H9 (cell line): ENCODE results near the gene KLK10. TPM values are rescaled to one million over a fixed set of nuclear protein-coding genes. Genes with fewer than 3 reads are reported as not detected.

Experiments used
- DNase-seq: peaks from one replicate; pipeline ENCODE4 v3.0.0-alpha.2; 2017
- H2AFZ ChIP-seq: one replicate; pipeline ENCODE4 v1.6.1; 2013; ENCODE audit warnings: mild to moderate bottlenecking, low read length, control low read depth, moderate library complexity
- H2AK5ac ChIP-seq: 2 replicates; pipeline ENCODE4 v1.6.1; 2013; ENCODE audit warnings: low read length, control low read depth, mixed read lengths; ENCODE audit not compliant: insufficient read length
- H2BK120ac ChIP-seq: one replicate; pipeline ENCODE4 v1.6.1; 2013; ENCODE audit warnings: low read depth, mild to moderate bottlenecking, low read length, control low read depth, inconsistent platforms; ENCODE audit not compliant: poor library complexity, severe bottlenecking
- H2BK12ac ChIP-seq: 2 replicates; pipeline ENCODE4 v1.6.1; 2013; ENCODE audit warnings: low read length, control low read depth, mixed read lengths, low read depth; ENCODE audit not compliant: insufficient read length
- H2BK15ac ChIP-seq: 2 replicates; pipeline ENCODE4 v1.6.1; 2013; ENCODE audit warnings: low read depth, low read length, control low read depth
- H2BK20ac ChIP-seq: one replicate; pipeline ENCODE4 v1.6.1; 2013; ENCODE audit warnings: low read depth, mild to moderate bottlenecking, low read length, control low read depth, inconsistent platforms; ENCODE audit not compliant: poor library complexity, severe bottlenecking
- H2BK5ac ChIP-seq: 2 replicates; pipeline ENCODE4 v1.6.1; 2013; ENCODE audit warnings: low read length, control low read depth, mixed read lengths; ENCODE audit not compliant: insufficient read length
- H3K14ac ChIP-seq: 2 replicates; pipeline ENCODE4 v1.6.1; 2013; ENCODE audit warnings: low read length, control low read depth; ENCODE audit not compliant: insufficient read depth
- H3K18ac ChIP-seq: 2 replicates; pipeline ENCODE4 v1.6.1; 2013; ENCODE audit warnings: low read depth, mild to moderate bottlenecking, mixed read lengths, low read length, control low read depth; ENCODE audit not compliant: insufficient read length
- H3K23ac ChIP-seq: 2 replicates; pipeline ENCODE4 v1.6.1; 2013; ENCODE audit warnings: low read length, control low read depth, mixed read lengths, low read depth; ENCODE audit not compliant: insufficient read length
- H3K23me2 ChIP-seq: 2 replicates; pipeline ENCODE4 v1.6.1; 2013; ENCODE audit warnings: low read depth, mild to moderate bottlenecking, mixed read lengths, low read length, control low read depth; ENCODE audit not compliant: insufficient read length, poor library complexity, severe bottlenecking
- H3K27ac ChIP-seq: 2 replicates; pipeline ENCODE4 v1.5.1; 2013; ENCODE audit warnings: low read length, control low read depth, mixed read lengths, low read depth; ENCODE audit not compliant: insufficient read length
- H3K27me3 ChIP-seq: 2 replicates; pipeline ENCODE4 v1.6.1; 2013; ENCODE audit warnings: low read length, control low read depth, inconsistent platforms; ENCODE audit not compliant: insufficient read depth
- H3K4ac ChIP-seq: 2 replicates; pipeline ENCODE4 v1.6.1; 2013; ENCODE audit warnings: low read depth, mild to moderate bottlenecking, control low read depth, inconsistent platforms, low read length, moderate library complexity
- H3K4me1 ChIP-seq: 2 replicates; pipeline ENCODE4 v1.6.1; 2013; ENCODE audit warnings: low read length, control low read depth, inconsistent platforms; ENCODE audit not compliant: insufficient read depth
- H3K4me2 ChIP-seq: 2 replicates; pipeline ENCODE4 v1.6.1; 2013; ENCODE audit warnings: low read length, control low read depth, mixed read lengths; ENCODE audit not compliant: insufficient read length, insufficient read depth
- H3K56ac ChIP-seq: 2 replicates; pipeline ENCODE4 v1.6.1; 2013; ENCODE audit warnings: low read depth, mild to moderate bottlenecking, mixed read lengths, low read length, control low read depth; ENCODE audit not compliant: insufficient read length
- H3K79me1 ChIP-seq: 2 replicates; pipeline ENCODE4 v1.6.1; 2013; ENCODE audit warnings: low read depth, mild to moderate bottlenecking, moderate library complexity, low read length, control low read depth, inconsistent platforms; ENCODE audit not compliant: insufficient read depth, poor library complexity, severe bottlenecking
- H3K79me2 ChIP-seq: 2 replicates; pipeline ENCODE4 v1.6.1; 2013; ENCODE audit warnings: low read length, control low read depth, inconsistent platforms; ENCODE audit not compliant: insufficient read depth
- H3K9ac ChIP-seq: 2 replicates; pipeline ENCODE4 v1.6.1; 2013; ENCODE audit warnings: low read length, control low read depth, mixed read lengths; ENCODE audit not compliant: insufficient read length; ENCODE audit errors: extremely low read depth
- H3K9me3 ChIP-seq: one replicate; pipeline ENCODE4 v1.6.1; 2013; ENCODE audit warnings: low read depth, low read length, inconsistent platforms; ENCODE audit not compliant: control insufficient read depth
- H3T11ph ChIP-seq: one replicate; pipeline ENCODE4 v1.6.1; 2013; ENCODE audit warnings: mild to moderate bottlenecking, low read length, control low read depth, inconsistent platforms
- H4K20me1 ChIP-seq: one replicate; pipeline ENCODE4 v1.6.1; 2013; ENCODE audit not compliant: control insufficient read depth, insufficient read length, insufficient read depth
- H4K5ac ChIP-seq: 2 replicates; pipeline ENCODE4 v1.6.1; 2013; ENCODE audit warnings: low read depth, mild to moderate bottlenecking, mixed read lengths, low read length, control low read depth; ENCODE audit not compliant: insufficient read length
- H4K8ac ChIP-seq: replicated peaks from 2 replicates; pipeline ENCODE4 v1.6.1; 2013; ENCODE audit warnings: low read length, control low read depth, mixed read lengths, low read depth; ENCODE audit not compliant: insufficient read length
- H4K91ac ChIP-seq: 2 replicates; pipeline ENCODE4 v1.6.1; 2013; ENCODE audit warnings: low read depth, mild to moderate bottlenecking, moderate library complexity, mixed read lengths, low read length, control low read depth; ENCODE audit not compliant: insufficient read length
- H3K27ac Mint-ChIP-seq, 3 experiments: 2 replicates in 2 of 3; 3 replicates in 1 of 3; pipeline ENCODE4 v1.8.0; 2020 to 2021; ENCODE audit warnings: mixed read lengths in 3 of 3, mild to moderate bottlenecking in 1 of 3, moderate library complexity in 1 of 3
- H3K27me3 Mint-ChIP-seq: 2 replicates; pipeline ENCODE4 v1.8.0; 2021; ENCODE audit warnings: low read depth, mild to moderate bottlenecking, moderate library complexity, mixed read lengths
- H3K36me3 Mint-ChIP-seq, 3 experiments: 2 replicates in 2 of 3; 3 replicates in 1 of 3; pipeline ENCODE4 v1.8.0; 2020 to 2021; ENCODE audit warnings: low read depth in 3 of 3, mixed read lengths in 3 of 3; ENCODE audit not compliant: insufficient read depth in 1 of 3
- H3K4me1 Mint-ChIP-seq, 2 experiments: 2 replicates each; pipeline ENCODE4 v1.8.0; 2020; ENCODE audit warnings: mixed read lengths in 2 of 2
- H3K4me3 Mint-ChIP-seq, 2 experiments: 2 replicates in 1 of 2; 3 replicates in 1 of 2; pipeline ENCODE4 v1.8.0; 2020 to 2021; ENCODE audit warnings: mild to moderate bottlenecking in 2 of 2, mixed read lengths in 2 of 2, moderate library complexity in 1 of 2
- H3K9me3 Mint-ChIP-seq, 2 experiments: 2 replicates in 1 of 2; 3 replicates in 1 of 2; pipeline ENCODE4 v1.8.0; 2020; ENCODE audit warnings: mild to moderate bottlenecking in 2 of 2, mixed read lengths in 2 of 2, moderate library complexity in 1 of 2
- CTCF ChIP-seq: fragments of 200-600 bp; sonication (generic); conservative IDR thresholded peaks from 3 replicates; pipeline ENCODE4 v1.8.0; 2021; ENCODE audit warnings: antibody characterized with exemption, mild to moderate bottlenecking
- WGBS: extraction: QIAGEN DNeasy Blood & Tissue Kit; methylation state at CpG from one replicate; pipeline ENCODE4 v1.1.7; 2013; ENCODE audit warnings: missing lambda C conversion rate, low lambda C conversion rate, mixed read lengths; ENCODE audit not compliant: insufficient read length; ENCODE audit errors: extremely low coverage; 5-methylcytosine and 5-hydroxymethylcytosine counted together
- total RNA-seq: library from RNA; stranded (reverse); gene quantifications from 2 replicates; pipeline ENCODE4 v1.2.1, GENCODE V29; 2021

The KLK10 gene
- total RNA-seq, 1 experiment from 2014 or later, result 1.3 TPM

- Histone ChIP-seq H4K5ac (no peak overlapping the region), H2AK5ac (no peak overlapping the region), H3K14ac (no peak overlapping the region), H4K8ac (no peak overlapping the region), H3K27me3 (no peaks in the 10 kb centered on the region), H2BK120ac (no peak overlapping the region), H3K9ac (no peak overlapping the region), H3K79me2 (no peaks in the 10 kb centered on the region), H3K23me2 (no peaks in the 10 kb centered on the region), H3K18ac (no peak overlapping the region), H2BK12ac (no peak overlapping the region), H3K56ac (no peak overlapping the region), H4K20me1 (no peaks in the 10 kb centered on the region), H3T11ph (no peak overlapping the region), H3K9me3 (no peaks in the 10 kb centered on the region), H3K79me1 (no peaks in the 10 kb centered on the region), H3K4ac (no peak overlapping the region), H3K4me1 (peaks cover 2% of the 10 kb centered on the region; the same call in 1 of the 2 replicates), H4K91ac (no peak overlapping the region), H2BK15ac (no peak overlapping the region), H2BK20ac (no peak overlapping the region), H3K4me2 (no peak overlapping the region), H2BK5ac (no peak overlapping the region), H2AFZ (no peak overlapping the region), H3K23ac (no peak overlapping the region), H3K27ac (no peak overlapping the region)
- Mint-ChIP-seq H3K27me3 (peaks cover 6% of the 10 kb centered on the region), H3K27ac (no peak overlapping the region), H3K9me3 (peaks cover 0 to 2% of the 10 kb centered on the region in 2 experiments; a peak in 2 of 5 replicates), H3K36me3 (no peaks in the 10 kb centered on the region; a peak in 1 of 7 replicates), H3K4me3 (no peak overlapping the region), H3K4me1 (peaks cover 10 to 18% of the 10 kb centered on the region in 2 experiments)
- no peak for DNase-seq
- no CpG with 5 or more reads among the region's 6 CpGs for WGBS
- no peak for TF ChIP-seq CTCF
Observed at GRCh38 chr19:51040151-51040550, 20.6 kb upstream of the KLK10 start.
